ENCODE results near the gene SKA1. TPM values are rescaled to one million over a fixed set of nuclear protein-coding genes. Genes with fewer than 3 reads are reported as not detected.
"Not testable (repeated sequence)": the region's sequence is repeated elsewhere in the genome, so short reads cannot be mapped to it uniquely, and the experiment has no call there.

The SKA1 gene
- total and polyA plus RNA-seq, 5 donors, result 0.11 to 0.49 (median 0.14) TPM

GRCh38 chr18:50410008-50410407 is 35.2 kb downstream of the SKA1 start:
- H3K4me3 ChIP-seq (ENCODE audit: low read length), result no peak overlapping the region
- no peak overlapping the region for H3K27ac ChIP-seq (ENCODE audit: low read length)
- H3K27me3 ChIP-seq (ENCODE audit: control insufficient read depth, insufficient read depth), result no peaks in the 10 kb centered on the region
- intact Hi-C loops (cut with DNase I), result no loop called here
- DNase-seq (no peak), ATAC-seq (no peak)
- H3K9me3 ChIP-seq (ENCODE audit: control insufficient read depth, low read length), result no peaks in the 10 kb centered on the region
- no peaks in the 10 kb centered on the region for H3K4me1 ChIP-seq (ENCODE audit: control insufficient read depth, insufficient read depth, low read length)
- 57% methylated on average over 4 of the region's 4 CpGs for WGBS

GRCh38 chr18:50410894-50411293 is 36.0 kb downstream of the SKA1 start:
- no peaks in the 10 kb centered on the region for H3K9me3 ChIP-seq (ENCODE audit: control insufficient read depth, low read length)
- no peak overlapping the region for H3K4me3 ChIP-seq (ENCODE audit: low read length)
- WGBS, result 22% methylated on average over 1 of the region's 1 CpG
- DNase-seq (no peak), ATAC-seq (peak; percentile 37 to 51)
- H3K4me1 ChIP-seq (ENCODE audit: control insufficient read depth, insufficient read depth, low read length), result no peaks in the 10 kb centered on the region
- intact Hi-C loops (cut with DNase I), result no loop called here
- no peaks in the 10 kb centered on the region for H3K27me3 ChIP-seq (ENCODE audit: control insufficient read depth, insufficient read depth)
- H3K27ac ChIP-seq (ENCODE audit: low read length), result no peak overlapping the region

- H3K4me3 ChIP-seq (ENCODE audit: low read length); H3K27ac ChIP-seq (ENCODE audit: low read length); DNase-seq; ATAC-seq; H3K4me1 ChIP-seq (ENCODE audit: control insufficient read depth, insufficient read depth, low read length); intact Hi-C loops (cut with DNase I); H3K27me3 ChIP-seq (ENCODE audit: control insufficient read depth, insufficient read depth); H3K9me3 ChIP-seq (ENCODE audit: control insufficient read depth, low read length): not testable (repeated sequence)
- 66% methylated on average over 2 of the region's 3 CpGs for WGBS
These were observed 42.0 kb downstream of the SKA1 start for GRCh38 chr18:50416832-50417231.

GRCh38 chr18:50417705-50418104 is 42.9 kb downstream of the SKA1 start:
- DNase-seq; H3K4me1 ChIP-seq (ENCODE audit: control insufficient read depth, insufficient read depth, low read length); H3K9me3 ChIP-seq (ENCODE audit: control insufficient read depth, low read length); ATAC-seq; H3K27me3 ChIP-seq (ENCODE audit: control insufficient read depth, insufficient read depth); intact Hi-C loops (cut with DNase I); H3K4me3 ChIP-seq (ENCODE audit: low read length); H3K27ac ChIP-seq (ENCODE audit: low read length): not testable (repeated sequence)
- 91% methylated on average over 21 of the region's 21 CpGs for WGBS

- no peaks in the 10 kb centered on the region for H3K4me1 ChIP-seq (ENCODE audit: control insufficient read depth, insufficient read depth, low read length)
- no peak overlapping the region for H3K27ac ChIP-seq (ENCODE audit: low read length)
- no peaks in the 10 kb centered on the region for H3K9me3 ChIP-seq (ENCODE audit: control insufficient read depth, low read length)
- DNase-seq, result no peak
- no peak overlapping the region for H3K4me3 ChIP-seq (ENCODE audit: low read length)
- H3K27me3 ChIP-seq (ENCODE audit: control insufficient read depth, insufficient read depth), result no peaks in the 10 kb centered on the region
- WGBS, result 91% methylated on average over 2 of the region's 2 CpGs
- no peak for ATAC-seq
- intact Hi-C loops (cut with DNase I), result no loop called here
These were observed 43.8 kb downstream of the SKA1 start for GRCh38 chr18:50418650-50419049.

- Histone ChIP-seq H3K9me3 (ENCODE audit: control insufficient read depth, low read length) (no peaks in the 10 kb centered on the region), H3K4me3 (ENCODE audit: low read length) (no peak overlapping the region), H3K4me1 (ENCODE audit: control insufficient read depth, insufficient read depth, low read length) (no peaks in the 10 kb centered on the region), H3K27me3 (ENCODE audit: control insufficient read depth, insufficient read depth) (no peaks in the 10 kb centered on the region), H3K27ac (ENCODE audit: low read length) (no peak overlapping the region)
- DNase-seq (no peak), ATAC-seq (no peak)
- intact Hi-C loops (cut with DNase I), result no loop called here
- WGBS, result 20% methylated on average over 2 of the region's 2 CpGs
These were observed 47.5 kb downstream of the SKA1 start for GRCh38 chr18:50422286-50422898.

GRCh38 chr18:50424877-50425690 is 50.2 kb downstream of the SKA1 start:
- intact Hi-C loops (cut with DNase I), result loop anchor here in 1 of 4 donors (5.0 kb wide), 1 partner anchor 208 kb away; no protein-coding TSS in a partner anchor
- Histone ChIP-seq H3K27ac (ENCODE audit: low read length) (peak overlapping the region; percentile 23), H3K4me1 (ENCODE audit: control insufficient read depth, insufficient read depth, low read length) (no peaks in the 10 kb centered on the region), H3K4me3 (ENCODE audit: low read length) (no peak overlapping the region), H3K27me3 (ENCODE audit: control insufficient read depth, insufficient read depth) (no peaks in the 10 kb centered on the region), H3K9me3 (ENCODE audit: control insufficient read depth, low read length) (no peaks in the 10 kb centered on the region)
- ATAC-seq, result peak; percentile 92 to 94
- 31% methylated on average over 7 of the region's 7 CpGs for WGBS
- peak; percentile 50 to 68 (median 65) for DNase-seq

GRCh38 chr18:50427896-50428295 is 53.0 kb downstream of the SKA1 start:
- intact Hi-C loops (cut with DNase I), result loop anchor here in 1 of 4 donors (5.0 kb wide), 1 partner anchor 211 kb away; no protein-coding TSS in a partner anchor
- Histone ChIP-seq H3K9me3 (ENCODE audit: control insufficient read depth, low read length) (no peaks in the 10 kb centered on the region), H3K4me3 (ENCODE audit: low read length) (no peak overlapping the region), H3K4me1 (ENCODE audit: control insufficient read depth, insufficient read depth, low read length) (no peaks in the 10 kb centered on the region), H3K27ac (ENCODE audit: low read length) (no peak overlapping the region), H3K27me3 (ENCODE audit: control insufficient read depth, insufficient read depth) (no peaks in the 10 kb centered on the region)
- ATAC-seq (no peak), DNase-seq (no peak)
- WGBS, result 61% methylated on average over 1 of the region's 1 CpG

GRCh38 chr18:50428531-50429206 is 53.8 kb downstream of the SKA1 start:
- H3K27ac ChIP-seq (ENCODE audit: low read length), result no peak overlapping the region
- H3K4me1 ChIP-seq (ENCODE audit: control insufficient read depth, insufficient read depth, low read length), result no peaks in the 10 kb centered on the region
- no peak overlapping the region for H3K4me3 ChIP-seq (ENCODE audit: low read length)
- DNase-seq, result no peak
- no peak for ATAC-seq
- no peaks in the 10 kb centered on the region for H3K27me3 ChIP-seq (ENCODE audit: control insufficient read depth, insufficient read depth)
- H3K9me3 ChIP-seq (ENCODE audit: control insufficient read depth, low read length), result no peaks in the 10 kb centered on the region
- WGBS, result 58% methylated on average over 3 of the region's 3 CpGs
- intact Hi-C loops (cut with DNase I), result loop anchor here in 1 of 4 donors (5.0 kb wide), 1 partner anchor 211 kb away; no protein-coding TSS in a partner anchor

- WGBS, result 31% methylated on average over 5 of the region's 5 CpGs
- Histone ChIP-seq H3K27me3 (ENCODE audit: control insufficient read depth, insufficient read depth) (no peaks in the 10 kb centered on the region), H3K4me3 (ENCODE audit: low read length) (no peak overlapping the region), H3K9me3 (ENCODE audit: control insufficient read depth, low read length) (no peaks in the 10 kb centered on the region), H3K4me1 (ENCODE audit: control insufficient read depth, insufficient read depth, low read length) (no peaks in the 10 kb centered on the region), H3K27ac (ENCODE audit: low read length) (no peak overlapping the region)
- intact Hi-C loops (cut with DNase I), result loop anchor here in 1 of 4 donors (5.0 kb wide), 1 partner anchor 212 kb away; no protein-coding TSS in a partner anchor
- DNase-seq (no peak), ATAC-seq (no peak)
These were observed 54.5 kb downstream of the SKA1 start for GRCh38 chr18:50429207-50429948.

Measured in right cardiac atrium (tissue), 5 donors.